K562 (cell line): ENCODE measurements around the gene PACSIN3. TPM values are rescaled to one million over a fixed set of nuclear protein-coding genes. Genes with fewer than 3 reads are reported as not detected.

ENCODE experiments used
- EZH2 ChIP-seq: IDR thresholded peaks from 2 replicates; pipeline ENCODE4 v1.6.1; 2012; ENCODE audit warnings: low read depth, mild to moderate bottlenecking, inconsistent platforms, low read length, borderline replicate concordance
- FIP1L1 ChIP-seq: fragments of 200-400 bp; formaldehyde crosslinking; IDR thresholded peaks from 2 replicates; pipeline ENCODE4 v1.6.1; 2018; ENCODE audit warnings: mild to moderate bottlenecking, low read depth, low read length; ENCODE audit not compliant: poor library complexity, severe bottlenecking
- HCFC1 ChIP-seq: IDR thresholded peaks from 2 replicates; pipeline ENCODE4 v1.6.1; 2012; ENCODE audit warnings: low read depth, low read length, improper control_type of control experiment
- HLTF ChIP-seq: fragments of 450-650 bp; IDR thresholded peaks from 2 replicates; pipeline ENCODE4 v1.6.1; 2016
- MED1 ChIP-seq: sonication (generic); formaldehyde crosslinking; IDR thresholded peaks from 2 replicates; pipeline ENCODE4 v1.8.1; 2023; ENCODE audit warnings: missing genetic modification reagents, borderline replicate concordance
- MYBL2 ChIP-seq, 2 experiments: fragments of 450-650 bp in 1 of 2; sonication (generic) in 1 of 2; formaldehyde crosslinking in 1 of 2; IDR thresholded peaks; 2 replicates each; pipeline versions ENCODE4 v1.6.1 to v1.8.1; 2017 to 2022; ENCODE audit warnings: borderline replicate concordance in 1 of 2, inconsistent platforms in 1 of 2, low read depth in 1 of 2, mild to moderate bottlenecking in 1 of 2, missing genetic modification reagents in 1 of 2, moderate library complexity in 1 of 2
- TEAD4 ChIP-seq, 2 experiments: sonication (generic) in 1 of 2; formaldehyde crosslinking in 1 of 2; IDR thresholded peaks; 2 replicates each; pipeline versions ENCODE4 v1.6.1 to v1.8.0; 2012 to 2022; ENCODE audit warnings: borderline replicate concordance in 1 of 2, inconsistent platforms in 1 of 2, low read length in 1 of 2, mild to moderate bottlenecking in 1 of 2, missing genetic modification reagents in 1 of 2
- TOE1 ChIP-seq, 2 experiments: fragments of 450-650 bp in 1 of 2; sonication (generic) in 1 of 2; formaldehyde crosslinking in 1 of 2; IDR thresholded peaks; 2 replicates each; pipeline versions ENCODE4 v1.7.1 to v1.8.0; 2016 to 2022; ENCODE audit warnings: borderline replicate concordance in 2 of 2, mild to moderate bottlenecking in 2 of 2, antibody characterized with exemption in 1 of 2, inconsistent platforms in 1 of 2, low read depth in 1 of 2, missing genetic modification reagents in 1 of 2, moderate library complexity in 1 of 2
- ZC3H11A ChIP-seq: IDR thresholded peaks from 2 replicates; pipeline ENCODE4 v1.6.1; 2012; ENCODE audit warnings: low read depth, low read length, improper control_type of control experiment
- ZC3H4 ChIP-seq: sonication (generic); formaldehyde crosslinking; IDR thresholded peaks from 2 replicates; pipeline ENCODE4 v1.9.0; 2021; ENCODE audit warnings: missing genetic modification reagents, borderline replicate concordance
- ZNF143 ChIP-seq: sonication (generic); formaldehyde crosslinking; IDR thresholded peaks from 2 replicates; pipeline ENCODE4 v1.9.0; 2022; ENCODE audit warnings: mild to moderate bottlenecking, missing genetic modification reagents
- ZNF444 ChIP-seq: fragments of 250-450 bp; sonication (Bioruptor Pico); IDR thresholded peaks from 2 replicates; pipeline ENCODE4 v1.4.0; 2020; ENCODE audit warnings: mild to moderate bottlenecking, moderate library complexity
- polyA plus RNA-seq, 8 experiments: library from polyadenylated mRNA; depleted of rRNA in 4 of 8; stranded (reverse) in 5 of 8; unstranded in 3 of 8; fragments of >200 nt; fragmentation: Nextera tagmentation in 2 of 8; fragmentation: Illumina TruSeq in 1 of 8; extraction: Ambion mirVana in 2 of 8; extraction: Trizol in 1 of 8; gene quantifications; 2 replicates each; pipeline versions ENCODE4 v1.2.1 to v1.2.3, GENCODE V29; 2011 to 2014; ENCODE audit warnings: inconsistent platforms in 1 of 8, missing spikeins in 1 of 8
- total RNA-seq, 7 experiments: library from RNA; depleted of rRNA in 6 of 7; stranded (reverse); fragments of >200 nt in 6 of 7; fragmentation: Illumina TruSeq in 2 of 7; extraction: Trizol in 2 of 7; gene quantifications; 2 replicates each; pipeline versions ENCODE4 v1.2.1 to v1.2.3, GENCODE V29; 2011 to 2021; ENCODE audit warnings: low replicate concordance in 1 of 7
- TF ChIP-seq, protein P1 (sequence below), 2 experiments: IDR thresholded peaks in 1 of 2; conservative IDR thresholded peaks in 1 of 2; 2 replicates each; pipeline ENCODE4 v1.6.1; 2016; ENCODE audit warnings: low read depth in 2 of 2, mild to moderate bottlenecking in 1 of 2, missing compliant biosample characterization in 1 of 2, missing genetic modification characterization in 1 of 2, moderate library complexity in 1 of 2
- TF ChIP-seq, protein P2 (sequence below), 2 experiments: fragments of 450-650 bp; IDR thresholded peaks; 2 replicates each; pipeline ENCODE4 v1.6.1; 2016
- TF ChIP-seq, protein P3 (sequence below): fragments of 250-450 bp; sonication (Bioruptor Pico); IDR thresholded peaks from 2 replicates; pipeline ENCODE4 v1.6.1; 2021; ENCODE audit warnings: mild to moderate bottlenecking
- TF ChIP-seq, protein P4 (sequence below): sonication (generic); formaldehyde crosslinking; IDR thresholded peaks from 2 replicates; pipeline ENCODE4 v1.8.0; 2022; ENCODE audit warnings: mild to moderate bottlenecking, missing genetic modification reagents
- TF ChIP-seq, protein P5 (sequence below): sonication (generic); formaldehyde crosslinking; IDR thresholded peaks from 2 replicates; pipeline ENCODE4 v1.8.1; 2023; ENCODE audit warnings: mild to moderate bottlenecking, missing genetic modification reagents, moderate library complexity
- TF ChIP-seq, protein P6 (sequence below): fragments of 200-800 bp; sonication (Bioruptor generic); IDR thresholded peaks from 2 replicates; pipeline ENCODE4 v1.6.1; 2017; ENCODE audit warnings: missing genetic modification characterization, missing compliant biosample characterization

Gene PACSIN3
- total and polyA plus RNA-seq, 9 of the 15 experiments (the other 6 are each of a cell fraction or from before 2014, with no cell fraction given): 0.13 to 18.1 (median 7.1) TPM

DNA sequence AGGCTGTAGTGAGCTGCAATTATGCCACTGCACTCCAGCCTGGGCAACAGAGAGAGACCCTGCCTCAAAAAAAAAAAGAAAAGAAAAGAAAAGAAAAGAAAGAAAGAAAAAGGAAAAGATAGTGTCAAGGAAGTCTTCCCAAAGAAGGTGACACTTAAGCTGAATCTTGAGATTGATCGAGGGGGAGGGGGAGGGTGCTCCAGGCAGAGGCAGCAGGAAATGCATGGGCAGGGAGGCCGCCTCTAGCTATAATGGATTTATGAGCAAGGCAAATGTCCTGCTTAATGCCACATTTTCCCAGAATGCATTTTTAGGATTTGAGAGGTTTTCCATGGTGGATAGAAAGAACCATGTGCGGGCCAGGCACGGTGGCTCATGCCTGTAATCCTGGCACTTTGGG is 14.8 kb upstream of the PACSIN3 start (continued):
- TF ChIP-seq, protein P1, sequence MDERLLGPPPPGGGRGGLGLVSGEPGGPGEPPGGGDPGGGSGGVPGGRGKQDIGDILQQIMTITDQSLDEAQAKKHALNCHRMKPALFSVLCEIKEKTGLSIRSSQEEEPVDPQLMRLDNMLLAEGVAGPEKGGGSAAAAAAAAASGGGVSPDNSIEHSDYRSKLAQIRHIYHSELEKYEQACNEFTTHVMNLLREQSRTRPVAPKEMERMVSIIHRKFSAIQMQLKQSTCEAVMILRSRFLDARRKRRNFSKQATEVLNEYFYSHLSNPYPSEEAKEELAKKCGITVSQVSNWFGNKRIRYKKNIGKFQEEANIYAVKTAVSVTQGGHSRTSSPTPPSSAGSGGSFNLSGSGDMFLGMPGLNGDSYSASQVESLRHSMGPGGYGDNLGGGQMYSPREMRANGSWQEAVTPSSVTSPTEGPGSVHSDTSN (CRISPR knock-in tag; IDR thresholded peaks at IDR 0.05; ENCODE audit: low read depth): no peak
- TF ChIP-seq, protein P1 (tag; conservative IDR thresholded peaks at IDR 0.05; ENCODE audit: low read depth): no peak
- TF ChIP-seq EZH2 (no peak), ZC3H4 (CRISPR knock-in tag) (no peak), HCFC1 (no peak), ZNF444 (CRISPR knock-in tag) (peak; percentile 71), TOE1 (IDR thresholded peaks at IDR 0.05; ENCODE audit: borderline replicate concordance) (no peak), TOE1 (CRISPR knock-in tag; IDR thresholded peaks at IDR 0.05; ENCODE audit: borderline replicate concordance, low read depth) (no peak), TEAD4 (IDR thresholded peaks at IDR 0.05; ENCODE audit: low read length) (no peak), TEAD4 (CRISPR knock-in tag; IDR thresholded peaks at IDR 0.05; ENCODE audit: borderline replicate concordance) (no peak), MED1 (CRISPR knock-in tag) (no peak), HLTF (no peak), ZC3H11A (no peak), FIP1L1 (no peak), MYBL2 (IDR thresholded peaks at IDR 0.05; ENCODE audit: low read depth) (no peak), MYBL2 (CRISPR knock-in tag; IDR thresholded peaks at IDR 0.05; ENCODE audit: borderline replicate concordance) (no peak), ZNF143 (CRISPR knock-in tag) (no peak)
- TF ChIP-seq, protein P2, sequence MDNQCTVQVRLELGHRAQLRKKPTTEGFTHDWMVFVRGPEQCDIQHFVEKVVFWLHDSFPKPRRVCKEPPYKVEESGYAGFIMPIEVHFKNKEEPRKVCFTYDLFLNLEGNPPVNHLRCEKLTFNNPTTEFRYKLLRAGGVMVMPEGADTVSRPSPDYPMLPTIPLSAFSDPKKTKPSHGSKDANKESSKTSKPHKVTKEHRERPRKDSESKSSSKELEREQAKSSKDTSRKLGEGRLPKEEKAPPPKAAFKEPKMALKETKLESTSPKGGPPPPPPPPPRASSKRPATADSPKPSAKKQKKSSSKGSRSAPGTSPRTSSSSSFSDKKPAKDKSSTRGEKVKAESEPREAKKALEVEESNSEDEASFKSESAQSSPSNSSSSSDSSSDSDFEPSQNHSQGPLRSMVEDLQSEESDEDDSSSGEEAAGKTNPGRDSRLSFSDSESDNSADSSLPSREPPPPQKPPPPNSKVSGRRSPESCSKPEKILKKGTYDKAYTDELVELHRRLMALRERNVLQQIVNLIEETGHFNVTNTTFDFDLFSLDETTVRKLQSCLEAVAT (IDR thresholded peaks at IDR 0.05): no peak
- TF ChIP-seq, protein P3, sequence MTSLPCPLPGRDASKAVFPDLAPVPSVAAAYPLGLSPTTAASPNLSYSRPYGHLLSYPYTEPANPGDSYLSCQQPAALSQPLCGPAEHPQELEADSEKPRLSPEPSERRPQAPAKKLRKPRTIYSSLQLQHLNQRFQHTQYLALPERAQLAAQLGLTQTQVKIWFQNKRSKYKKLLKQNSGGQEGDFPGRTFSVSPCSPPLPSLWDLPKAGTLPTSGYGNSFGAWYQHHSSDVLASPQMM (CRISPR knock-in tag): no peak
- TF ChIP-seq, protein P4, sequence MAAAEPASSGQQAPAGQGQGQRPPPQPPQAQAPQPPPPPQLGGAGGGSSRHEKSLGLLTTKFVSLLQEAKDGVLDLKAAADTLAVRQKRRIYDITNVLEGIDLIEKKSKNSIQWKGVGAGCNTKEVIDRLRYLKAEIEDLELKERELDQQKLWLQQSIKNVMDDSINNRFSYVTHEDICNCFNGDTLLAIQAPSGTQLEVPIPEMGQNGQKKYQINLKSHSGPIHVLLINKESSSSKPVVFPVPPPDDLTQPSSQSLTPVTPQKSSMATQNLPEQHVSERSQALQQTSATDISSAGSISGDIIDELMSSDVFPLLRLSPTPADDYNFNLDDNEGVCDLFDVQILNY (CRISPR knock-in tag): no peak
- TF ChIP-seq, protein P5, sequence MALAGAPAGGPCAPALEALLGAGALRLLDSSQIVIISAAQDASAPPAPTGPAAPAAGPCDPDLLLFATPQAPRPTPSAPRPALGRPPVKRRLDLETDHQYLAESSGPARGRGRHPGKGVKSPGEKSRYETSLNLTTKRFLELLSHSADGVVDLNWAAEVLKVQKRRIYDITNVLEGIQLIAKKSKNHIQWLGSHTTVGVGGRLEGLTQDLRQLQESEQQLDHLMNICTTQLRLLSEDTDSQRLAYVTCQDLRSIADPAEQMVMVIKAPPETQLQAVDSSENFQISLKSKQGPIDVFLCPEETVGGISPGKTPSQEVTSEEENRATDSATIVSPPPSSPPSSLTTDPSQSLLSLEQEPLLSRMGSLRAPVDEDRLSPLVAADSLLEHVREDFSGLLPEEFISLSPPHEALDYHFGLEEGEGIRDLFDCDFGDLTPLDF (CRISPR knock-in tag): no peak
- TF ChIP-seq, protein P6, sequence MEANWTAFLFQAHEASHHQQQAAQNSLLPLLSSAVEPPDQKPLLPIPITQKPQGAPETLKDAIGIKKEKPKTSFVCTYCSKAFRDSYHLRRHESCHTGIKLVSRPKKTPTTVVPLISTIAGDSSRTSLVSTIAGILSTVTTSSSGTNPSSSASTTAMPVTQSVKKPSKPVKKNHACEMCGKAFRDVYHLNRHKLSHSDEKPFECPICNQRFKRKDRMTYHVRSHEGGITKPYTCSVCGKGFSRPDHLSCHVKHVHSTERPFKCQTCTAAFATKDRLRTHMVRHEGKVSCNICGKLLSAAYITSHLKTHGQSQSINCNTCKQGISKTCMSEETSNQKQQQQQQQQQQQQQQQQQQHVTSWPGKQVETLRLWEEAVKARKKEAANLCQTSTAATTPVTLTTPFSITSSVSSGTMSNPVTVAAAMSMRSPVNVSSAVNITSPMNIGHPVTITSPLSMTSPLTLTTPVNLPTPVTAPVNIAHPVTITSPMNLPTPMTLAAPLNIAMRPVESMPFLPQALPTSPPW (CRISPR knock-in tag): no peak
